Rectal smooth muscle tissue (tissue), 1 donor: Measurements from ENCODE around the gene ZBTB34.

Source experiments
- H3K27ac ChIP-seq: one replicate; pipeline ENCODE4 v1.7.0; 2013; ENCODE audit warnings: low read depth, low read length, inconsistent platforms
- H3K27me3 ChIP-seq: one replicate; pipeline ENCODE4 v1.7.0; 2013; ENCODE audit warnings: low read length; ENCODE audit not compliant: control insufficient read depth, insufficient read depth
- H3K36me3 ChIP-seq: one replicate; pipeline ENCODE4 v1.7.0; 2013; ENCODE audit warnings: low read length; ENCODE audit not compliant: control insufficient read depth, insufficient read depth
- H3K4me1 ChIP-seq: one replicate; pipeline ENCODE4 v1.7.0; 2013; ENCODE audit warnings: low read length; ENCODE audit not compliant: control insufficient read depth, insufficient read depth
- H3K4me3 ChIP-seq: one replicate; pipeline ENCODE4 v1.7.0; 2013; ENCODE audit warnings: low read length
- H3K9ac ChIP-seq: one replicate; pipeline ENCODE4 v1.7.0; 2013; ENCODE audit warnings: low read length

ZBTB34 gene

GRCh38 chr9:126832440-126832839, 28.0 kb upstream of the ZBTB34 start:
- Histone ChIP-seq H3K27me3 (no peaks in the 10 kb centered on the region), H3K36me3 (peaks cover 21% of the 10 kb centered on the region), H3K27ac (no peak overlapping the region), H3K9ac (no peak overlapping the region), H3K4me3 (no peak overlapping the region), H3K4me1 (no peaks in the 10 kb centered on the region)

GRCh38 chr9:126833020-126833419, 27.4 kb upstream of the ZBTB34 start:
- no peaks in the 10 kb centered on the region for H3K4me1 ChIP-seq
- H3K4me3 ChIP-seq: no peak overlapping the region
- H3K27ac ChIP-seq: no peak overlapping the region
- H3K27me3 ChIP-seq: no peaks in the 10 kb centered on the region
- H3K36me3 ChIP-seq: peaks cover 21% of the 10 kb centered on the region
- H3K9ac ChIP-seq: no peak overlapping the region

DNA sequence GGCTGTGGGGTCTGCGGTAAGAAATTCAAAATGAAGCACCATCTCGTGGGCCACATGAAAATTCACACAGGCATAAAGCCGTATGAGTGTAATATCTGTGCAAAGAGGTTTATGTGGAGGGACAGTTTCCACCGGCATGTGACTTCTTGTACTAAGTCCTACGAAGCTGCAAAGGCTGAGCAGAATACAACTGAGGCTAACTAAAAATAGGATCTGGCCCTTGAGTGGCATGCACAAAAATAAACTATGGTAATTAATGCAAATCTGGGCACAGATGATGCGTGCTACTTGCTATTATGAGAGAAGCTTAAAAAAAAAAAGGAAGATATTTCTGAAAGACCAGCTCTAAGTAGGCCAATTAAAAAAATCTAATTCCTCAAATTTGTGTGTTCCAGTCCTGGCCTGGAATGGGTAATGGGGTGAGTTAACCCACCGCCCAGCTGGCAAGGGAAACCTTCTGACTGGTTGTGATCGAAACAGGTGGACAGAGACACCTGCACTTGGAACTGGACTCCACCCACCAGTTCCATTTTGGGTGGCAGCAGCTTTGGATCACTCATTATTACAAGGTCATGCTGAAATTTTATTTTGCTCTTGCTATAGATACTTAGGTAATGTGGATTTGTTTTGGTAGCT, 26.6 kb upstream of the ZBTB34 start:
- no peak overlapping the region for H3K27ac ChIP-seq
- no peak overlapping the region for H3K9ac ChIP-seq
- H3K27me3 ChIP-seq: no peaks in the 10 kb centered on the region
- no peaks in the 10 kb centered on the region for H3K4me1 ChIP-seq
- H3K4me3 ChIP-seq: no peak overlapping the region
- H3K36me3 ChIP-seq: peaks cover 25% of the 10 kb centered on the region

GRCh38 chr9:126834672-126835071, 25.8 kb upstream of the ZBTB34 start:
- Histone ChIP-seq H3K4me3 (no peak overlapping the region), H3K27ac (no peak overlapping the region)

DNA sequence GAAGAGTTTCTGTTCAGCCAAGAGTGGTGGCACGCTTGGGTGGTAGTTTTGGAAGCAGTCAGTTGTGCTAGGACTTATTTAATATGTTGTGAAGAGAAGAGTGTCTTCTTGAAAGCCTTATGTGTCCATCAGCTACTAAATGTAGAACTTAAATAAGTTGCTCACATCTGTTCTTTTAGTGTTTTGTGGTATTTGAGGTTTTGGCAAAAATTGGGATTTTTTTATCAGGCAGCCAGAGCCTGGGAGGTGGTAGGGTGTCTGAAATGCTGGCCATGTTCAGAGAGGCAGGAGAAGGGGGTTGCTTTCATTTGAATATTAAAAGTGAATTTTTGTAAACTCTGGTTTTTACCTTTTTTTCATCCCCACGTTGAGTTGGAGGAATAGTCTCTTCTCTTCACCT, 24.2 kb upstream of the ZBTB34 start:
- no peaks in the 10 kb centered on the region for H3K27me3 ChIP-seq
- no peak overlapping the region for H3K4me3 ChIP-seq
- H3K36me3 ChIP-seq: peaks cover 25% of the 10 kb centered on the region
- no peak overlapping the region for H3K9ac ChIP-seq
- no peak overlapping the region for H3K27ac ChIP-seq
- no peaks in the 10 kb centered on the region for H3K4me1 ChIP-seq

More at GRCh38 chr9:126834672-126835071, 25.8 kb upstream of the ZBTB34 start:
- Histone ChIP-seq H3K27me3 (no peaks in the 10 kb centered on the region), H3K4me1 (no peaks in the 10 kb centered on the region), H3K9ac (no peak overlapping the region), H3K36me3 (peaks cover 25% of the 10 kb centered on the region)

DNA sequence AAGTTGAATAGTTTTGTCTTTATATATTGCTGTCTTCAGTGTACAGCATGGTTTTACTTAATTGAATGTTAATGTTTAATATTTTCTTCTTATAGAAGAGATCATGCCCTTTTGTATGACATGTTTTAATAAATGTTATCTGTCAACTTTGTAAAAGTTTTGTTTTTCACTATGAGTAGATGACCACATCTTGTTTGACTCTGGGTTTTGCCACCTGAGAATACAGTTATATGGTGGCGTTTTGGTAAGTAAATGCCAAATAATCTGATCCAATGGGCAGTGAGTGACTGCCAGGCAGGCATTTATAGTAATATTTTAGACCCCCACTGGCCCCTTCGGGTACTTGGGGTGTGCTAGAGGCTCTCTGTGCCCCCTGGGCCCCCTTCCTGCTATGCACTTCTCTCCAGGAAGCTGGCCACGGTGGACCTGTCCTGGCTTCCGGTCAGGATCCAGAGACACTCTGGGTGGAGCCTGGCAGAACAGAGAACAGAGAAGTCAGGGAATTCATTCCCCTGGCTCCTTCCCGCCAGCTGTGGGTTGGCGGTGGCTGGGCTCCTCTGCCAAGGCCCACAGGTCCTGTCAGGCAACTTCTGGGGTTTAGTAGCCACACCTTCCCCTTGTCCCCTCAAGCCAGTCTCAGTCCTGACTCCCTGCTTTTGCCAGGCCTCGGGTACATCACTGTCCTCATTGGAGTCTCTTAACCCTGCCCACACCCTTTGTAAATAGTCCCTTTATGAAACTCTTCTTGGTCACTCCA, 22.2 kb upstream of the ZBTB34 start:
- Histone ChIP-seq H3K9ac (no peak overlapping the region), H3K27me3 (no peaks in the 10 kb centered on the region), H3K4me1 (no peaks in the 10 kb centered on the region), H3K27ac (no peak overlapping the region), H3K36me3 (peaks cover 16% of the 10 kb centered on the region), H3K4me3 (no peak overlapping the region)

GRCh38 chr9:126838895-126839294, 21.5 kb upstream of the ZBTB34 start:
- no peak overlapping the region for H3K9ac ChIP-seq
- no peaks in the 10 kb centered on the region for H3K27me3 ChIP-seq
- peaks cover 11% of the 10 kb centered on the region for H3K36me3 ChIP-seq
- H3K4me3 ChIP-seq: no peak overlapping the region
- H3K4me1 ChIP-seq: no peaks in the 10 kb centered on the region
- H3K27ac ChIP-seq: no peak overlapping the region

- no peaks in the 10 kb centered on the region for H3K4me1 ChIP-seq
- no peaks in the 10 kb centered on the region for H3K27me3 ChIP-seq
- H3K9ac ChIP-seq: no peak overlapping the region
- H3K36me3 ChIP-seq: peaks cover 11% of the 10 kb centered on the region
- no peak overlapping the region for H3K4me3 ChIP-seq
- no peak overlapping the region for H3K27ac ChIP-seq
Measured at GRCh38 chr9:126839301-126839700, 21.1 kb upstream of the ZBTB34 start.

DNA sequence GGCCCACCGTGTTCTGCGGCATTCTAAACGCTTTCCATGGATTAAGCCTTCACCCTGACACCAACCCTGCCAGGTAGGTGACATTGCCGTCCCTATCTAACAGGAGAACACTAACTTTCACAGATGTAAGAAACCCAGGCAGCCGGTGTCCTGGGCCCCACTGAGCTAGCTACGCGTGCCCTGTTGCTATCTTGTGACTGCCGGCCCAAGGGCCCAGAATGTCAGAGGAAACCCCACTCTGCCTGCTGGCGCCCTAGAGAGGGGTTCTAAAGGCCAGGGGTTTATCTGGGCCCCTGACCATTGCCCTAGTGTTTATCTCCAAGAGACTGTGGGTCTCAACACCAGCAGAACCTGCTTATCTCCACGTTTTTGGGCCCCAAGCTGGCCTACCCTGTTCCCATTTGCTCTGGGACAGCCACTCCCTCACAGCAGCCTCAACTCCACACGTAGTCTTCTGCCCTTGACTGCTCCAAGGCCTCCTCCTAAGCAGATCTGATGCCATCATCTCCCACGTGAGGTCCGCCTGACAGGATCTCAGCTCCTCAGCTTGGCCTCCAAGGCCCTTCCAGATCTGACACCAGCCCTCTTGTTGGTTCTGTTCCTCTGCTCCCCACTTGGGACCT, 18.1 kb upstream of the ZBTB34 start:
- H3K4me3 ChIP-seq: no peak overlapping the region
- H3K4me1 ChIP-seq: no peaks in the 10 kb centered on the region
- H3K27ac ChIP-seq: no peak overlapping the region
- peaks cover 4% of the 10 kb centered on the region for H3K36me3 ChIP-seq
- no peak overlapping the region for H3K9ac ChIP-seq
- H3K27me3 ChIP-seq: no peaks in the 10 kb centered on the region

GRCh38 chr9:126842977-126843799, 17.3 kb upstream of the ZBTB34 start:
- Histone ChIP-seq H3K36me3 (peaks cover 4% of the 10 kb centered on the region), H3K27ac (no peak overlapping the region), H3K4me3 (no peak overlapping the region), H3K27me3 (no peaks in the 10 kb centered on the region), H3K9ac (no peak overlapping the region), H3K4me1 (no peaks in the 10 kb centered on the region)

- Histone ChIP-seq H3K36me3 (no peaks in the 10 kb centered on the region), H3K27ac (no peak overlapping the region), H3K27me3 (no peaks in the 10 kb centered on the region), H3K4me3 (no peak overlapping the region), H3K4me1 (no peaks in the 10 kb centered on the region), H3K9ac (no peak overlapping the region)
Measured at GRCh38 chr9:126844085-126844484, 16.4 kb upstream of the ZBTB34 start.

DNA sequence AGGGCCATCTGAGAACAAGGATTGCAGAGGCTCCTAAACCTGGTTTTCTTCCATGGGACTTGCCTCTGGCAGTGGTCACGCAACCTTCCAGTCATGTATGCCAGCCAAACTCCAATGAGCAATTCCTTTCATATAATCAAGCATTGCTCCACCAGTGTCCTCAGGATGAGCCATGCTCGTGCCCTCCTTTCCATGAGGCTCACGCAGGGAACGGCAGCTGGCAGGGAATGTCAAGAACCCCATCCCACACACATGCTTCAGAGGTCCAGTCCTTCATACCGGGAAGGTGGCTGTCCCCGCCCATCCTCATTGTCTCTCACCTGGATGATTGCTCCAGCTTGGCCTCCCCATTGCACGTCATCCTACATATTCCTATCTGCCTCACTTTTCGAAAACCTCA, 13.4 kb upstream of the ZBTB34 start:
- Histone ChIP-seq H3K9ac (no peak overlapping the region), H3K27me3 (no peaks in the 10 kb centered on the region), H3K27ac (no peak overlapping the region)

More for the DNA sequence above, 13.4 kb upstream of the ZBTB34 start:
- Histone ChIP-seq H3K4me1 (no peaks in the 10 kb centered on the region), H3K36me3 (no peaks in the 10 kb centered on the region), H3K4me3 (no peak overlapping the region)
